NCI-H2196 treated with DMSO at 0.1 percent for 48 hours (cell line): Measurements from ENCODE around the gene CAMK1.
A peak's percentile ranks its signal among the peaks of the same experiment; 100 is the strongest.

Experiments used
- DNase-seq: peaks from one replicate; lab custom pipeline; 2025; ENCODE audit not compliant: unreplicated experiment; lab: John Stamatoyannopoulos, UW

CAMK1 gene

GRCh38 chr3:9769426-9770275, at the start of gene CAMK1:
TSS of gene CAMK1 (minus strand) at chr3:9769947. CDS start at chr3:9767749, 2,198 bp downstream.
- DNase-seq: no peak

GRCh38 chr3:9818666-9819335, 49.1 kb upstream of the CAMK1 start:
- no peak for DNase-seq

GRCh38 chr3:9817436-9817835, 47.7 kb upstream of the CAMK1 start:
- DNase-seq: no peak

GRCh38 chr3:9815986-9816385, 46.2 kb upstream of the CAMK1 start:
- DNase-seq: no peak

GRCh38 chr3:9812870-9813483, 43.2 kb upstream of the CAMK1 start:
- DNase-seq: no peak

- DNase-seq: no peak
Measured at GRCh38 chr3:9810846-9811245, 41.1 kb upstream of the CAMK1 start.

- DNase-seq: no peak
Measured at GRCh38 chr3:9810433-9810770, 40.7 kb upstream of the CAMK1 start.

- peak; percentile 4 for DNase-seq
Measured at GRCh38 chr3:9809615-9810432, 40.1 kb upstream of the CAMK1 start, which contains the start of gene TTLL3. TSS of gene TTLL3 (plus strand) at chr3:9810262. CDS start at chr3:9810662, 400 bp downstream.

- DNase-seq: no peak
Measured at GRCh38 chr3:9809239-9809614, 39.5 kb upstream of the CAMK1 start.

GRCh38 chr3:9808345-9809037, 38.7 kb upstream of the CAMK1 start:
- DNase-seq: peak; percentile 6

GRCh38 chr3:9807981-9808344, 38.2 kb upstream of the CAMK1 start:
- DNase-seq: no peak

- no peak for DNase-seq
Measured at GRCh38 chr3:9806688-9807589, 37.2 kb upstream of the CAMK1 start.

GRCh38 chr3:9806137-9806536, 36.4 kb upstream of the CAMK1 start:
- no peak for DNase-seq

- no peak for DNase-seq
Measured at GRCh38 chr3:9804996-9805395, 35.2 kb upstream of the CAMK1 start.

- no peak for DNase-seq
Measured at GRCh38 chr3:9803494-9803893, 33.7 kb upstream of the CAMK1 start.

- DNase-seq: no peak
Measured at GRCh38 chr3:9800529-9800928, 30.8 kb upstream of the CAMK1 start.

GRCh38 chr3:9797196-9797945, 27.6 kb upstream of the CAMK1 start:
- DNase-seq: no peak

- DNase-seq: no peak
Measured at GRCh38 chr3:9795207-9795606, 25.5 kb upstream of the CAMK1 start.

- DNase-seq: no peak
Measured at GRCh38 chr3:9794400-9794799, 24.7 kb upstream of the CAMK1 start.
